Smooth muscle cell (in vitro differentiated cells): ENCODE results near the gene NECTIN1. TPM values are rescaled to one million over a fixed set of nuclear protein-coding genes. Genes with fewer than 3 reads are reported as not detected.

ENCODE experiments used
- DNase-seq: peaks from one replicate; lab custom pipeline; 2025; ENCODE audit not compliant: unreplicated experiment; lab: John Stamatoyannopoulos, UW
- H2AFZ ChIP-seq: fragments of 200-600 bp; sonication (generic); 2 replicates; pipeline ENCODE4 v1.6.0; 2016; ENCODE audit warnings: antibody characterized with exemption, low read depth, mild to moderate bottlenecking
- H3F3A ChIP-seq: fragments of 200-600 bp; sonication (generic); 2 replicates; pipeline ENCODE4 v1.6.0; 2017; ENCODE audit warnings: antibody characterized with exemption, low read depth
- H3K27ac ChIP-seq: fragments of 200-600 bp; sonication (generic); 2 replicates; pipeline ENCODE4 v1.5.1; 2016; ENCODE audit warnings: low read depth, mild to moderate bottlenecking
- H3K27me3 ChIP-seq: fragments of 200-600 bp; sonication (generic); 2 replicates; pipeline ENCODE4 v1.6.1; 2016; ENCODE audit warnings: low read depth, mild to moderate bottlenecking
- H3K36me3 ChIP-seq: fragments of 200-600 bp; sonication (generic); 2 replicates; pipeline ENCODE4 v1.5.1; 2016; ENCODE audit warnings: low read depth
- H3K4me1 ChIP-seq: fragments of 200-600 bp; sonication (generic); 2 replicates; pipeline ENCODE4 v1.5.1; 2016; ENCODE audit warnings: low read depth
- H3K4me2 ChIP-seq: fragments of 200-600 bp; sonication (generic); 2 replicates; pipeline ENCODE4 v1.6.0; 2016; ENCODE audit warnings: mild to moderate bottlenecking
- H3K4me3 ChIP-seq: fragments of 200-600 bp; sonication (generic); 2 replicates; pipeline ENCODE4 v1.5.1; 2016; ENCODE audit warnings: mild to moderate bottlenecking
- H3K79me2 ChIP-seq: fragments of 200-600 bp; sonication (generic); 2 replicates; pipeline ENCODE4 v1.6.0; 2016; ENCODE audit warnings: low read depth, mild to moderate bottlenecking
- H3K9ac ChIP-seq: fragments of 200-600 bp; sonication (generic); 2 replicates; pipeline ENCODE4 v1.6.0; 2016; ENCODE audit warnings: low read depth
- H3K9me3 ChIP-seq: fragments of 200-600 bp; sonication (generic); replicated peaks from 2 replicates; pipeline ENCODE4 v1.5.1; 2016; ENCODE audit warnings: low read depth
- H4K20me1 ChIP-seq: fragments of 200-600 bp; sonication (generic); 2 replicates; pipeline ENCODE4 v1.6.0; 2016; ENCODE audit warnings: low read depth
- WGBS: methylation state at CpG from one replicate; pipeline ENCODE4 v1.1.7; 2016; ENCODE audit warnings: low lambda C conversion rate; 5-methylcytosine and 5-hydroxymethylcytosine counted together
- polyA plus RNA-seq: library from polyadenylated mRNA; unstranded; fragments of >200 nt; fragmentation: Nextera tagmentation; extraction: Ambion mirVana; gene quantifications from 2 replicates; pipeline ENCODE4 v1.2.1, GENCODE V29; 2016
- total RNA-seq: library from RNA; depleted of rRNA; stranded (reverse); fragments of >200 nt; gene quantifications from 2 replicates; pipeline ENCODE4 v1.2.3, GENCODE V29; 2014
- TF ChIP-seq, protein P1 (sequence below): fragments of 200-600 bp; sonication (generic); IDR thresholded peaks from 2 replicates; pipeline ENCODE4 v1.5.1; 2017; ENCODE audit warnings: borderline replicate concordance, mild to moderate bottlenecking, antibody characterized with exemption; ENCODE audit not compliant: insufficient read depth, poor library complexity, severe bottlenecking

NECTIN1 gene
- total and polyA plus RNA-seq, 2 experiments from 2014 or later, result 4.9 to 10.1 TPM

DNA sequence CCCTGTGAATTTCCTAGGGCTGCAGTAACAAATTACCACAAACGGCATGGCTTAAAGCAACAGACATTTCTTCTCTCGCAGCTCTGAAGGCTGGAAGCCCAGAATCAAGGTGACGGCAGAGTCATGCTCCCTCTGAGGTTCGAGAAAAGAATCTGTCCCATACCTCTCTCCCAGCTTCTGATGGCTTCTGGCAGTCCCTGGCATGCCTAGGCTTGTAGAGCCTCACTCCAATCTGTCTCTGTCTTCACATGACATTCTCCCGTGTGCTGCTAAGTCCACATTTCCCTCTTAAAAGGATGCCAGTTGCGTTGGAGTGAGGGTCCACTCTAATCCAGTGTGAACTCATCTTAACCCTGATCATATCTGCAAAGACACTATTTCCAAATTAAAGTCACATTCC lies 116.2 kb downstream of the NECTIN1 start:
- TF ChIP-seq, protein P1, sequence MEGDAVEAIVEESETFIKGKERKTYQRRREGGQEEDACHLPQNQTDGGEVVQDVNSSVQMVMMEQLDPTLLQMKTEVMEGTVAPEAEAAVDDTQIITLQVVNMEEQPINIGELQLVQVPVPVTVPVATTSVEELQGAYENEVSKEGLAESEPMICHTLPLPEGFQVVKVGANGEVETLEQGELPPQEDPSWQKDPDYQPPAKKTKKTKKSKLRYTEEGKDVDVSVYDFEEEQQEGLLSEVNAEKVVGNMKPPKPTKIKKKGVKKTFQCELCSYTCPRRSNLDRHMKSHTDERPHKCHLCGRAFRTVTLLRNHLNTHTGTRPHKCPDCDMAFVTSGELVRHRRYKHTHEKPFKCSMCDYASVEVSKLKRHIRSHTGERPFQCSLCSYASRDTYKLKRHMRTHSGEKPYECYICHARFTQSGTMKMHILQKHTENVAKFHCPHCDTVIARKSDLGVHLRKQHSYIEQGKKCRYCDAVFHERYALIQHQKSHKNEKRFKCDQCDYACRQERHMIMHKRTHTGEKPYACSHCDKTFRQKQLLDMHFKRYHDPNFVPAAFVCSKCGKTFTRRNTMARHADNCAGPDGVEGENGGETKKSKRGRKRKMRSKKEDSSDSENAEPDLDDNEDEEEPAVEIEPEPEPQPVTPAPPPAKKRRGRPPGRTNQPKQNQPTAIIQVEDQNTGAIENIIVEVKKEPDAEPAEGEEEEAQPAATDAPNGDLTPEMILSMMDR, result no peak
- no peaks in the 10 kb centered on the region for H3K36me3 ChIP-seq
- peaks cover 20% of the 10 kb centered on the region for H3K4me1 ChIP-seq
- H3K27ac ChIP-seq, result no peak overlapping the region
- H3K27me3 ChIP-seq, result peaks cover 13% of the 10 kb centered on the region
- no peaks in the 10 kb centered on the region for H3K9me3 ChIP-seq
- H3F3A ChIP-seq, result peaks cover 9% of the 10 kb centered on the region
- no peaks in the 10 kb centered on the region for H3K79me2 ChIP-seq
- H3K4me2 ChIP-seq, result no peak overlapping the region
- no peaks in the 10 kb centered on the region for H4K20me1 ChIP-seq
- no peak overlapping the region for H2AFZ ChIP-seq
- H3K9ac ChIP-seq, result no peak overlapping the region
- DNase-seq, result no peak
- no peak overlapping the region for H3K4me3 ChIP-seq
- WGBS, result 84% methylated on average over 6 of the region's 6 CpGs

DNA sequence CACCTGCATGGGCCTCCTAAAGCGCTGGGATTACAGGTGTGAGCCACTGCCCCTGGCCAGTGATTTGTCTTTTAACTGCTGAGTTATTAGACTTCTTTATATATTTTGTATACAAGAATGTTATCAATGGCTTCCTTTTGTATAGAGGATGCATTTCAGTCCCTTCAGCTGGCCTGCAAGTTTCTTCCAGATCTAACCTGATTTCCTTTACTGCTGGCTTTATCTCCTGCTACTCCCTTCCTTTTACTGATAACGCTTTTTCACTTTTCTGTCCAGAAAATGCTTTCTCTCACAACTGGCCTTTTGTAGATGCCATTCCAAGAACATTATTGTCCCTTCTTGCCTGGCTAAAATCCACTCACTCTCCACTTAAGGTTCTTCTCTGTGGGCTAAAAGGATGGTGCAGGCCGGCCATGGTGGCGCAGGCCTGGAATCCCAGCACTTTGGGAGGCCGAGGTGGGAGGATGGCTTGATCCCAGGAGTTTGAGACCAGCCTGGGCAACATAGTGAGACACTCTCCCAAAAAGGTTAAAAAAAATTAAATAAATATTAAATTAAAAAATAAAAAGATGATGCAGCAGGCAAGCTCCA lies 118.1 kb downstream of the NECTIN1 start:
- Histone ChIP-seq H3K27ac (no peak overlapping the region), H3K4me3 (no peak overlapping the region), H3K4me2 (no peak overlapping the region), H3F3A (peaks cover 3% of the 10 kb centered on the region), H3K79me2 (no peaks in the 10 kb centered on the region), H2AFZ (no peak overlapping the region), H3K4me1 (peaks cover 14% of the 10 kb centered on the region), H3K9me3 (no peaks in the 10 kb centered on the region), H3K27me3 (peaks cover 21% of the 10 kb centered on the region), H3K9ac (no peak overlapping the region), H4K20me1 (no peaks in the 10 kb centered on the region), H3K36me3 (no peaks in the 10 kb centered on the region)
- 93% methylated on average over 5 of the region's 5 CpGs for WGBS
- DNase-seq, result no peak
- TF ChIP-seq, protein P1, result no peak

DNA sequence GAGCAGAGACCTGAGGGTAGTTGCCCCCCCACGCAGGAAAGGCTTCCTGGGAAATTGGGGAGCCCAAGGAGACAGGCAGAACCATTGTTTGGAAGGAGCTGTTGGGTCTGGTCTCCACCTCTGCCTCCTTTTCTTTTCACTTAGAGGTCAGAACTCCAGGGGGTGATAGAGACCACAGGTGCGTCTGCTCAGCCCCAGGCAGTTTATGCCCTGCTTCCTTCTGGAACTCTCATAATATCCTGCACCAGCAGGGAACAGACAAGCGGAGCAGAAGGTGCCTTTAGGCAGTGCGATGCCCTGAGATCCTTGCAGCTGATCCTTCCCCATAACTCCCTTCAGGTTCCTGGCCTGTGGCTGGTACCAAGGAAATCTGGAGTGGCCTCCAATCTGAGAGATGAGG lies 120.2 kb downstream of the NECTIN1 start:
- TF ChIP-seq, protein P1, result no peak
- H3K9me3 ChIP-seq, result no peaks in the 10 kb centered on the region
- WGBS, result 63% methylated on average over 4 of the region's 4 CpGs
- DNase-seq, result no peak
- H3K36me3 ChIP-seq, result no peaks in the 10 kb centered on the region
- no peak overlapping the region for H3K4me3 ChIP-seq
- no peak overlapping the region for H3K27ac ChIP-seq
- no peaks in the 10 kb centered on the region for H3F3A ChIP-seq
- peaks cover 21% of the 10 kb centered on the region for H3K27me3 ChIP-seq
- no peaks in the 10 kb centered on the region for H3K79me2 ChIP-seq
- H3K4me1 ChIP-seq, result peaks cover 8% of the 10 kb centered on the region
- no peak overlapping the region for H2AFZ ChIP-seq
- H3K9ac ChIP-seq, result no peak overlapping the region
- H3K4me2 ChIP-seq, result no peak overlapping the region
- H4K20me1 ChIP-seq, result no peaks in the 10 kb centered on the region

DNA sequence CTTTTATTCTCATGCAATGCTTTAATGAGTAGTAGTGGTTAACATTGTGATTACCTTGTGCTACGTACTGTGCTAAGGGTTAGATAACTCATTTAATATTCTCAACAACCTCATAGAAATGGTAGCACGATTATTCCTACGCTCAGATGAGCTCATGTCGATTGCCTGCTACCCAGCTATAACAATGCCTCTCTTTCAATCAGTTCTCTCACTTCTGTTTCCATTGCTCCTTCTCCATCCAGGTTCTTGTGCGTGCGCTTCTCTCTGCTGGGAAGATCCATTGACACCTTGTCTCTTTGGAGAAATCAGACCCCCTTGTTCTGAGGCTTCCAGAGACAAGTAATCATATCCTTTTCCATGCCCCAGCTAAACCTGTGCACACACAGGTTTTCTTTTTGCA lies 120.8 kb downstream of the NECTIN1 start:
- TF ChIP-seq, protein P1, result no peak
- Histone ChIP-seq H3K4me2 (no peak overlapping the region), H3K9me3 (no peaks in the 10 kb centered on the region), H3K27me3 (peaks cover 21% of the 10 kb centered on the region), H4K20me1 (no peaks in the 10 kb centered on the region), H3K27ac (no peak overlapping the region), H3K4me3 (no peak overlapping the region), H3K4me1 (peaks cover 8% of the 10 kb centered on the region), H3K36me3 (no peaks in the 10 kb centered on the region), H2AFZ (no peak overlapping the region), H3K9ac (no peak overlapping the region), H3F3A (no peaks in the 10 kb centered on the region), H3K79me2 (no peaks in the 10 kb centered on the region)
- WGBS, result 79% methylated on average over 6 of the region's 6 CpGs
- DNase-seq, result no peak
